Natural killer cell (primary cell): Measurements from ENCODE around the gene PLAGL2. TPM values are rescaled to one million over a fixed set of nuclear protein-coding genes. Genes with fewer than 3 reads are reported as not detected.
A peak's percentile ranks its signal among the peaks of the same experiment; 100 is the strongest.

Source experiments
- ATAC-seq, 3 donors: fragments of 150-1000 bp in 2 of 3; fragments of 200-7000 bp in 1 of 3; cut with Tn5 transposase; 1 replicate in 1 of 3; 2 replicates in 2 of 3; pipeline ENCODE4 v1.10.0; 2021; ENCODE audit warnings: mild to moderate bottlenecking in 2 of 3, moderate library complexity in 2 of 3
- DNase-seq, 2 donors: peaks; one replicate each; pipeline versions ENCODE4 v3.0.0 to v3.0.0-alpha.2; 2013 to 2021; ENCODE audit warnings: mixed read lengths in 1 of 2
- H3K27ac ChIP-seq: one replicate; pipeline ENCODE4 v1.5.1; 2013; ENCODE audit warnings: mild to moderate bottlenecking, low read length
- H3K27me3 ChIP-seq: one replicate; pipeline ENCODE4 v1.6.1; 2013; ENCODE audit warnings: low read length; ENCODE audit not compliant: control insufficient read depth, insufficient read depth
- H3K36me3 ChIP-seq: one replicate; pipeline ENCODE4 v1.6.1; 2013; ENCODE audit warnings: low read length; ENCODE audit not compliant: control insufficient read depth, insufficient read depth
- H3K4me1 ChIP-seq: one replicate; pipeline ENCODE4 v1.6.1; 2013; ENCODE audit warnings: low read length; ENCODE audit not compliant: control insufficient read depth, insufficient read depth
- H3K4me3 ChIP-seq: one replicate; pipeline ENCODE4 v1.5.1; 2013; ENCODE audit warnings: low read length
- H3K9me3 ChIP-seq: one replicate; pipeline ENCODE4 v1.6.1; 2013; ENCODE audit warnings: low read length; ENCODE audit not compliant: control insufficient read depth, insufficient read depth
- H3K27ac Mint-ChIP-seq, 2 donors: one replicate each; pipeline ENCODE4 v1.8.0; 2022; ENCODE audit warnings: mild to moderate bottlenecking in 2 of 2, mixed read lengths in 2 of 2, moderate library complexity in 1 of 2
- H3K27me3 Mint-ChIP-seq, 2 donors: one replicate each; pipeline ENCODE4 v1.8.0; 2022; ENCODE audit warnings: low read depth in 2 of 2, mixed read lengths in 2 of 2
- H3K36me3 Mint-ChIP-seq: one replicate; pipeline ENCODE4 v1.8.0; 2022; ENCODE audit warnings: mixed read lengths
- H3K4me1 Mint-ChIP-seq, 2 donors: one replicate each; pipeline ENCODE4 v1.8.0; 2022; ENCODE audit warnings: mixed read lengths in 2 of 2
- H3K4me3 Mint-ChIP-seq: one replicate; pipeline ENCODE4 v1.8.0; 2022; ENCODE audit warnings: mild to moderate bottlenecking, moderate library complexity, mixed read lengths
- H3K9me3 Mint-ChIP-seq, 2 donors: one replicate each; pipeline ENCODE4 v1.8.0; 2022; ENCODE audit warnings: mixed read lengths in 2 of 2
- WGBS: methylation state at CpG from one replicate; pipeline ENCODE4 v1.1.7; 2013; ENCODE audit warnings: missing lambda C conversion rate; ENCODE audit not compliant: insufficient coverage; 5-methylcytosine and 5-hydroxymethylcytosine counted together
- intact Hi-C: fragments of 100-400 bp; cut with micrococcal nuclease; formaldehyde crosslinking; loops from one replicate; pipeline ENCODE4 v1.14.2; 2022
- total RNA-seq, 4 donors: library from RNA; stranded (reverse); fragments of 120-200 nt in 1 of 4; gene quantifications; one replicate each; pipeline versions ENCODE4 v1.2.3 to v1.2.4, GENCODE V29; 2013 to 2022
- TF ChIP-seq, protein P1 (sequence below): fragments of 200-600 bp; IDR thresholded peaks from one replicate; pipeline ENCODE4 v1.8.0; 2022; ENCODE audit warnings: antibody characterized with exemption

The PLAGL2 gene
- total RNA-seq, 3 donors from 2014 or later (not counting 1 experiment from before 2014, with no cell fraction given) = 13.5 to 16.6 (median 15.1) TPM

DNA sequence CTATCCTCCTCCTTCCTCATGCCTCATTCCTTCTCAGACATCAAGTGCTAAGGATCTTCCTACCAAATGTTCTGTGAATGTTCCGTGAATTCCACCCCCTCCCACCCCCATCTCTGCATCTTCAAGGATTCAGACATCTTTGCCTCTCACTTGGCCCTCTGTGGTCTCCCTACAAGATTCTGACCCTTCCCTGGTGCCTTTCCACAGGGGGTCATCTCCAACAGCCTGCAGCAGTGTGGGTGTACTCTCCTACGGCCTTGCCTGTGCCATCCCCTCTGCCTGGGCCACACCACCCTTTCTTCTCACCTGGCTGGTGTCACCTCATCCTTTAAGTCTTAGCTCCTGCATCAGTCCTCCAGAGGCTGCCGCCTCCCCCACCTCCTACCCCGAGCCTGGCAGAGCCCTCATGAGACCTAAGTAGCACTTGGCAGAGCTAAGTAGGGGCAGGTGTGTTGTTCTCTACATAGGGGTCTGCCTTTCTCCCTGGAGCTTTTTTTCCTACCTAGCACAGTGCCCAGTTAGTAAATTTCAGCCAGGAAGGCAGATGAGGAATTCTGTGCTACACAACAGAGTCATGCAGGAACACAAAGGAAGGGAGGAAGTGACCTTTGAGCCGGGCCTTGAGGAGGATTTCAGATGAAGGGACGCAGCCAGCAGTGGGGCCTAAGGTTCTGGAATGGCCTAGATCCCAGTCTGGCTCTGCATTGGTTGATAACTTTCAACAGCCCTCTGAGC lies 55.0 kb downstream of the PLAGL2 start:
- no peak overlapping the region for H3K4me3 Mint-ChIP-seq
- Histone ChIP-seq H3K36me3 (peaks cover 48% of the 10 kb centered on the region), H3K27me3 (no peaks in the 10 kb centered on the region), H3K27ac (no peak overlapping the region), H3K9me3 (no peaks in the 10 kb centered on the region), H3K4me3 (no peak overlapping the region), H3K4me1 (peaks cover 7% of the 10 kb centered on the region)
- TF ChIP-seq, protein P1, sequence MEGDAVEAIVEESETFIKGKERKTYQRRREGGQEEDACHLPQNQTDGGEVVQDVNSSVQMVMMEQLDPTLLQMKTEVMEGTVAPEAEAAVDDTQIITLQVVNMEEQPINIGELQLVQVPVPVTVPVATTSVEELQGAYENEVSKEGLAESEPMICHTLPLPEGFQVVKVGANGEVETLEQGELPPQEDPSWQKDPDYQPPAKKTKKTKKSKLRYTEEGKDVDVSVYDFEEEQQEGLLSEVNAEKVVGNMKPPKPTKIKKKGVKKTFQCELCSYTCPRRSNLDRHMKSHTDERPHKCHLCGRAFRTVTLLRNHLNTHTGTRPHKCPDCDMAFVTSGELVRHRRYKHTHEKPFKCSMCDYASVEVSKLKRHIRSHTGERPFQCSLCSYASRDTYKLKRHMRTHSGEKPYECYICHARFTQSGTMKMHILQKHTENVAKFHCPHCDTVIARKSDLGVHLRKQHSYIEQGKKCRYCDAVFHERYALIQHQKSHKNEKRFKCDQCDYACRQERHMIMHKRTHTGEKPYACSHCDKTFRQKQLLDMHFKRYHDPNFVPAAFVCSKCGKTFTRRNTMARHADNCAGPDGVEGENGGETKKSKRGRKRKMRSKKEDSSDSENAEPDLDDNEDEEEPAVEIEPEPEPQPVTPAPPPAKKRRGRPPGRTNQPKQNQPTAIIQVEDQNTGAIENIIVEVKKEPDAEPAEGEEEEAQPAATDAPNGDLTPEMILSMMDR = no peak
- intact Hi-C loops = no loop called here
- WGBS = 98% methylated on average over 6 of the region's 6 CpGs
- peaks cover 0 to 10% of the 10 kb centered on the region in 2 donors for H3K4me1 Mint-ChIP-seq
- DNase-seq = no peak
- no peaks in the 10 kb centered on the region for H3K27me3 Mint-ChIP-seq
- H3K27ac Mint-ChIP-seq = peak overlapping the region in 1 of 2 donors; percentile 57
- H3K36me3 Mint-ChIP-seq = no peaks in the 10 kb centered on the region
- ATAC-seq = no peak
- no peaks in the 10 kb centered on the region for H3K9me3 Mint-ChIP-seq

DNA sequence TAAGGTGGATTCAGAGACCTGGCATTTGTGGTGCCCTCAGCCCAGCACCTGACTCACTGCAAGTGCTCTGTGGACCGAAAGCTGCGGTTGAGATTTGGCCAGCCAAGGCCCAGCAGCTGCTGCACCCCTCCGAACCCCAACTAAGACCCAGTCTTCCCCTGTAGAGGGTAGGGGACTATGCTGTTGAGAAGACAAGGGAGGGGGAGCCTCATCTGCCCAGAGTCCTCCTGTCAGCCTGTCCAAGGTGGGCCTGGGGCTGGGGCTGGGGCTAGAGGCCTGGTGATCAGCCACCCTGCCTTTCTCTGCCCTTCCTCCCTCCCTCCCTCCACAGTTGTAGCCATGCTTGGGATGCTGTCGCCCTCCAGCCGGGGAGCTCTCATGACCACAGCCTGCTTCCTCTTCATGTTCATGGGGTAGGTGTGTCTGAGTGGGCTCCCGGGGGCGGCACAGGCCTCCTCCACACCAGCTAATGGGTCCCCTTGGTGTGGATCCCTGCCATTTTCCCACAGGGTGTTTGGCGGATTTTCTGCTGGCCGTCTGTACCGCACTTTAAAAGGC lies 57.2 kb downstream of the PLAGL2 start:
- Mint-ChIP-seq H3K4me1 (peaks cover 0 to 9% of the 10 kb centered on the region in 2 donors), H3K27ac (no peak overlapping the region), H3K36me3 (peaks cover 8% of the 10 kb centered on the region), H3K4me3 (no peak overlapping the region), H3K27me3 (no peaks in the 10 kb centered on the region), H3K9me3 (no peaks in the 10 kb centered on the region)
- Histone ChIP-seq H3K9me3 (no peaks in the 10 kb centered on the region), H3K4me1 (peaks cover 3% of the 10 kb centered on the region), H3K4me3 (no peak overlapping the region), H3K27ac (no peak overlapping the region), H3K36me3 (peaks cover 57% of the 10 kb centered on the region), H3K27me3 (no peaks in the 10 kb centered on the region)
- TF ChIP-seq, protein P1 = no peak
- 93% methylated on average over 7 of the region's 10 CpGs for WGBS
- intact Hi-C loops = no loop called here
- no peak for ATAC-seq
- no peak for DNase-seq

DNA sequence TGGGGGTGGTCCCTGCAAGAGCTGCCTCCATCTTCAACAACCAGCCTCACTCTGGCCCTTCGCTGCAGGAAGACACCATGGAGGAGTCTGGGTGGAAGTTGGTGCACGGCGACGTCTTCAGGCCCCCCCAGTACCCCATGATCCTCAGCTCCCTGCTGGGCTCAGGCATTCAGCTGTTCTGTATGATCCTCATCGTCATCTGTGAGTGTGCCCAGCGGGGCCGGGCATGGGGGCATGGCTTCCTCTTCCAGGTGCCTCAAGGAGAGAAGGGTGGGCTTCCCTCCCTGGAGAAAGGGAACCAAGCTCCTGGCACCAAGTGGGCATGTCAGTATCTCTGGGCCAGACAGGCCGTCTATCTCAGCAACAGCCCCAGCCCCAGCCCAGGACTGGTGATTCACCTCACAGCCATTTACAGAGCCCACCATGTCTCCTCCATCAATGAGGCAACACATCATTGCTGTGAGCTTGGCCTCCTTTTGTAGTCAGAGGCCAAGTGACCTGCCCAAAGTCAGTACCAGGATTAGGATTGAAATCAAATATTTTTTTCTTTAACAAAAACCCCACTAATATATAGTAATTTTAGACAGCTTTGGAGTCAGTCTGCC lies 57.9 kb downstream of the PLAGL2 start:
- Histone ChIP-seq H3K4me3 (no peak overlapping the region), H3K36me3 (peaks cover 63% of the 10 kb centered on the region), H3K27me3 (no peaks in the 10 kb centered on the region), H3K4me1 (no peaks in the 10 kb centered on the region), H3K27ac (no peak overlapping the region), H3K9me3 (no peaks in the 10 kb centered on the region)
- Mint-ChIP-seq H3K9me3 (no peaks in the 10 kb centered on the region), H3K36me3 (peaks cover 10% of the 10 kb centered on the region), H3K4me3 (no peak overlapping the region), H3K4me1 (peaks cover 0 to 2% of the 10 kb centered on the region in 2 donors), H3K27me3 (no peaks in the 10 kb centered on the region), H3K27ac (no peak overlapping the region)
- intact Hi-C loops = no loop called here
- WGBS = 92% methylated on average over 8 of the region's 8 CpGs
- DNase-seq = no peak
- ATAC-seq = no peak
- TF ChIP-seq, protein P1 = no peak
